Measurements from ENCODE around the gene IL21R.
"Not testable (repeated sequence)": the region's sequence is repeated elsewhere in the genome, so short reads cannot be mapped to it uniquely, and the experiment has no call there.

IL21R gene

DNA sequence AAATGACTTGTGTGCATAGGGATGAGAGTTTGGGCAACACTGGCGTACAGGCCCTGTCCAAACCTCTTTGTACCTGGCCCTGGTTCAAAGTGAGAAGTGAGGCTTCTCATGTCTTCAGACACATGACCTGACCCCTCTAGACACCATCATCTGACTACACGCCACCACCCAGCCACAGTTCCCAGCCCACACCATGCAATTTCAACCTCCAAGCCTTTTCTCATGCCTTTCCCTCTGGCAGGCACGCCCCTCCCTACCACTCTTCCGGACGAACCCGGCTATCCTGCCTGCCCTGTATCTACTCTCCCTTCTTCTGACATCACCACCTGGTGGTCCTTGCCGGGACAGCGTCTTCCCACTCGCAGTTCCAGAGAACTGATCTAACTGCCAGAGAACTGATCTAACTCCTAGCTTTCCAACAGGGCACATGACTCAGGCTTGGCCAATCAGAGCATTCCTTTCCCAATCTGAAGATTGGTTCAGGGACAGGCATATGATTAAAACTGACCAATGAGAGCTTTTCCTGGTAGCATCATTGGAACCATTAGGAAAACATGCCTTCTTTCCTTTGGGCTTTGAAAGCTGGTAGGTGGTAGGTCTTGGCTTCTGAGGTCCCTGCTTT lies 27.1 kb upstream of the IL21R start:
- peak in 1 of 2 donors; percentile 34 for DNase-seq (ENCODE audit: low read depth in 2 of 2)

DNA sequence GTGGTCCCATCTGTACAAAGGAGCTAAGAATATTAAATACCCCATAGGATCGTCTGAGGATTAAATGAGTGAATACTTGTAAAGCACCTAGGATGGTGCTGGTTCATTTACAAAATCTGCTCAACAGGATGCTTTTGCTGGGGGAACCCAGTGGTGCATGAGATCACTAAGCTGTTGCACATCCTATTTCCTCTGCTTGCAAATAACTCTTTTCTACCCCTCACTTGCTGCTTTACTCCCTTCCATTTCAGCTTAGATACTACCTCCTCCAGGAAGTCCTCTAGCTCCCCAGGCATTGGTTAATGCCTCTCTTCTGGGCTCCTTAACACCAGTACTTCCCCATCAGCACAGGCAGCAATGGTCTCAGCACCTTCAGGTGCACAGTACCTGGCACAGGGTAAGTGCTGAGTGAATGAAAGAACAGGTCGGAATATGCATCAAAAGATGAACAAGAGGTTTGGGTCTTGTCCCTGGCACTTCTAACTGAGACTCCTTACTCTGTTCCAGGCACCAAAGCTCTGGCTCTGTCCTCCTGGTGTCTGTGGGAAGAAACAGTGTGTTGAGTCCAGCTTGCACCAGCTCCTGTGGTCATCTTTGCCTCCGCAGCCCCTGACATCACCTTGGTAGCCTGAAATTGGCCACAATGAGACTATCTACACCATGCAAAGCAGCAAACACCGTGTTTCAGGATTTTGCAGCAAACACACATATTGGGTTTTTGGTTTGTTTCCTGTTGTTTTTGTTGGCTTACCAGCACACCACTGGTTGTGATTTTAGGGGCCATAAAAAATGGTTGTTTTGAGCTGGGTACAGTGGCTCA lies 24.1 kb upstream of the IL21R start:
- no peak for DNase-seq (ENCODE audit: low read depth in 2 of 2)

- no peak for DNase-seq (ENCODE audit: low read depth in 2 of 2)
These were observed 23.0 kb upstream of the IL21R start for GRCh38 chr16:27378871-27379481.

GRCh38 chr16:27379919-27380318 lies 22.1 kb upstream of the IL21R start:
- no peak for DNase-seq (ENCODE audit: low read depth in 2 of 2)

DNA sequence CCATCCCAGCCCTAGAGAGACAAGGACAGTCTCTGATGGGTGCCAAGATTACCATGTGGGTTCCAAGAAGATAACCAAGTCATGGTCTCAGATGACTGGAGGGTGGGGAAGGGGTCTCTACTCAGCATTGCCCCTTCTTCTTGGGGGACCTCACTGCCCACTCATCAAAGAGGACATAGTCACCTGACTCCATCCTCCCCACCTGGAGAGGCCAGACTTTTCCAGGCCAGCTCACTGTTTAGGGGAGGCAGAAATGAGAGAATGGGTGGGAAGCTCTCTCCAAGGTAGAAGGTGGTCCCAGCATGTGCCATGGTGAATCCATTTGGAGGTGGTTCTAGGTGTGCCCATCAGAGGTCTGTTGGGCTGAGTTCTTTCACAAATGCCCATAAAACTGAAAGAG lies 20.7 kb upstream of the IL21R start:
- DNase-seq (ENCODE audit: low read depth in 2 of 2) = no peak

GRCh38 chr16:27381974-27382855 lies 19.8 kb upstream of the IL21R start:
- no peak for DNase-seq (ENCODE audit: low read depth in 2 of 2)

GRCh38 chr16:27383556-27384243 lies 18.3 kb upstream of the IL21R start:
- no peak for DNase-seq (ENCODE audit: low read depth in 2 of 2)

DNA sequence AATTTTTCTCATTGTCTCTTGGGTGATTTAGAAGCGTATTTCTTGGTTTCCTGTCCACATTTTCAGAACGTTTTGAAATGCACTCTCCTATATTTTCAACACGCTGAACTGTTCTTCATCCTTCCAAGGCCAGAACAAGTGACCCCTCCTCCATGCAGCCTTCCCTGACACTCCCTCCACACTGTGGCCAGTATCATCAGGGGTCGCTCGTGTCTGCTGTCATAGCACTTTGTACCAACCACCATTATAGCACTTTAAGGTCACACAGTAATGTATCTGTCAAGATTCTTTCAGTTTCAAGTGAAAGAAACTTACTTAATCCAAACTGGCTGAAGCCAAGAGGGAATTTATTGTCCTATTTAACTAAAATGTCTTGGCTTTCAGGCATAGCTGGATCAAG lies 17.5 kb upstream of the IL21R start:
- DNase-seq (ENCODE audit: low read depth in 2 of 2) = no peak

DNA sequence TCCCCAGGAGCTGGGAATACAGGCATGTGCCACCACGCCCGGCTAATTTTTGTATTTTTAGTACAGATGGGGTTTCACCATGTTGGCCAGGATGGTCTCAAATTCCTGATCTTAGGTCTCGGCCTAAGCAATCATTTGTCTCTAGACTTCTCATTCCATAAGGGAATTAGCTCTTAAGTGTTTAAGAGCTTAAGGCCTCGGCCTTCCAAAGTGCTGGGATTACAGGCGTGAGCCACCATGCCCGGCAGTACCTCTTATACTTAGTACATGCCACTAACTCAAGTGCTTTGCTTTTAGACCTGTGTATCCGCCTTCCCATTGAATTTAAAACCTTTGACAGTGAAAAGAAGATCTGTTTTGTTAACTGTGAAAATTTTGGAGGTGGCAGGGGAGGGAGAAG lies 16.6 kb upstream of the IL21R start:
- no peak for DNase-seq (ENCODE audit: low read depth in 2 of 2)

GRCh38 chr16:27386674-27387073 lies 15.3 kb upstream of the IL21R start:
- DNase-seq (ENCODE audit: low read depth in 2 of 2) = no peak

- DNase-seq (ENCODE audit: low read depth in 2 of 2) = no peak
These were observed 14.2 kb upstream of the IL21R start for GRCh38 chr16:27387724-27388123.

GRCh38 chr16:27389272-27389961 lies 12.6 kb upstream of the IL21R start:
- no peak for DNase-seq (ENCODE audit: low read depth in 2 of 2)

DNA sequence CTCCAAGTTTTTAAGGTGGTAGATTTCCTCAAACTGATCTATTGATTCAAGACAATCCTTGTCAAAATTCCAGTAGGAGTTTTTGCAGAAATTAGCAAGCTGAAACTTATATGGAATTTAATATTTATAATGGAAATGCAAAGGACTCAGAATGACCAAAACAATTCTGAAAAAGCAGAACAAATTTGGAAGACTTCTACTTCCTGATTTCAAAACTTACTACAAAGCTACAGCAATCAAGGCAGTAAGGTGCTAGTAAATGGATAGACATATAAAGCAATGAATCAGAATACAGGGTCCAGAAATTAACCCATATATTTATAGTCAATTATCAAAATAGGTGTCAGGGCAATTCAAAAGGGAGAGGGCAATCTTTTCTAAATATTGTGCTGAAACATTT lies 11.8 kb upstream of the IL21R start:
- no peak for DNase-seq (ENCODE audit: low read depth in 2 of 2)

GRCh38 chr16:27392671-27393070 lies 9.3 kb upstream of the IL21R start:
- DNase-seq (ENCODE audit: low read depth in 2 of 2) = no peak

DNA sequence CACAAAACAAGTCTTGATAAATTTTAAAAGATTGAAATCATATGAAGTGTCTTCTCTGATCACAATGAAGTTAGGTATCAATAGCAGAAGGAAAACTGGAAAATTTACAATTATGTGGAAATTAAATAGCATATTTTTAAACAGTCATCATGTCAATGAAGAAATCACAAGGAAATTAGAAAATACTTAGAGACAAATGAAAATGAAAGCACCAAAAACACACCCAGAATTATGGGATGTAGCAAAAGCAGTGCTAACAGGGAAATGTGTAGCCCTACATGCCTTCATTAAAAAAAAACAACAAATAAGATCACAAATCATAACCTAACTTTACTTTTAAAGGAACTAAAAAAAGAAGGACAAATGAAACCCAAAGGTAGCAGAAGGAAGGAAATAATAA lies 7.5 kb upstream of the IL21R start:
- no peak for DNase-seq (ENCODE audit: low read depth in 2 of 2)

DNA sequence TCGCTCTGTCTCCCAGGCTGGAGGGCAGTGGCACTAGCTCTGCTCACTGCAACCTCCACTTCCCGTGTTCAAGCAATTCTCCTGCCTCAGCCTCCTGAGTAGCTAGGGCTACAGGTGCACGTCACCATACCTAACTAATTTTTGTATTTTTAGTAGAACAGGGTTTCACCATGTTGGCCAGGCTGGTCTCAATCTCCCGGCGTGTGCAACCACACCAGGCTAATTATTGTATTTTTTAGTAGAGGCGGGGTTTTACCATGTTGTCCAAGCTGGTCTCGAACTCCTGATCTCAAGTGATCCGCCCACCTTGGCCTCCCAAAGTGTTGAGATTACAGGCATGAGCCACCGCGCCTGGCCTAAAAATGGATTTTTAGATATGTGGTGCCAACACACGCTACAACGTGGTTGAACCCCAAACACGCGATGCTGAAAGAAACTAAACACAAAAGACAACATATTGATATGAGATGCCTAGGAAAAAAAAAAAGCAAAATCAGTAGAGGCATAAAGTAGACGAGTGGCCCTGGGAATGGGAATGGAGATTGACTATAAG lies 3.6 kb upstream of the IL21R start:
- not testable (repeated sequence) for DNase-seq (ENCODE audit: low read depth in 2 of 2)

DNA sequence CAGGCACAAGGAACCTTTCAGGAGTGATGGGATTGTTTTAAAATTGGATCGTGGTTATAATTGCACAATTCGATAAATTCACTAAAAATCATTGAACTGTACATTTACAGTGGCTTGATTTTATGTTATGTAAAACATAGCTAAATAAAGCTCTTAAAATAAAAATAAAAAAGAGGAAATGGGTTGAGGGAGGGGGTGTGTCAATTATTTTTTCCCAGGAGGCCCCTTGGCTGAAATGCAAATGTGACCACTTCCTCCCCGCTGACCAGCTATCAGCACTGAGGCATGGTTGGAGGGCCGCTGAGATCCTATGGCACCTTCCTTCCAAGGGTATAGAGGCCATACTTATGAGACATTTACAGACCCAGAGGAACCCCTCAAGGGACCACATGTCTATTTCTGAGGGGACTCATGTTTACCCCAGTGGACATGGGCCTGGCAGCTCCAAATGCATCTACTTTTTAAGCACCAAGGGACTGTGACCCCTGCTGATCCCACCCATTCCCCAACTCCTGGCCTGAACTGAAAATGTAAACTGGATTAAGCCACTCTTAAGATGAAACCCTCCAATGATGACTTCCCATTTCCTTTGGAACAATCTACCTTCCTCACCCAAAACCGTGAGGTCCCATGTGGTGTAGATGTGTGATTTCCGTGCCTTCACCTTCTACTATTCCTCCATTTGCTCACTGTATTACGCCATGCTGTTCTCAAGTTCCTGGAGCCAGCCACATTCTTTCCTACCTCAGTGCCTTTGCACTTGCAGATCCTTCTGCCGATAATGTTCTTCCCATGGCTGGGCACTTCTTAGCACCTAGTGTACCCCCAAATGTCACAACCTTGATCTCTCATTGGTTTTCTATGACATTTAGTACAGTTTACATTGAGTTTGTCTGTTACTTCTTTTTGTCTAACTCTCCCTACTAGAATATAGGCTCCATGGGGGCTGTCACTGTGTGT lies 2.8 kb upstream of the IL21R start:
- no peak for DNase-seq (ENCODE audit: low read depth in 2 of 2)

DNA sequence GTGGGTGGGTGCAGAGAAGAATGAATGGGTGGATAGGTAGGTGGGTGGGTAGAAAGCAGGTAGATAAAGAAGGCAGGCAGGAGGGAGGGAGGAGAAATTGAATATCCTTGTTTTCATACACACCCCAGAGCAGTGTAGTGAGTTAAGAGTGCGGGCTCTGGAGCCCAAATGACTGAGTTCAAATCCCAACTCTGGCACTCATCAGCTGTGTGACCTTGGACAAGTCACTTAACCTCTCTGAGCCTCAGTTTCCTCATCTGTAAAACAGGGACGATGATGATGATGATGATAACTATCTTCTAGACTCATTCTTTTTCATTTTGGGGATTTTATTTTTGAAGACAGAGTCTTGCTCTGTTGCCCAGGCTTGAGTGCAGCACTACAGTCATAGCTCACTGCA lies 2.0 kb upstream of the IL21R start:
- no peak for DNase-seq (ENCODE audit: low read depth in 2 of 2)

Data from stimulated activated CD8-positive, alpha-beta memory T cell treated with anti-CD3 and anti-CD28 coated beads, Interleukin-7, amount 100 ng/mL, for 4 hours (primary cell).